Measurements from ENCODE around the gene DGKB.

Gene DGKB

GRCh38 chr7:14457568-14458453 lies 444.7 kb downstream of the DGKB start:
- no peak for DNase-seq (ENCODE audit: low read depth)

DNA sequence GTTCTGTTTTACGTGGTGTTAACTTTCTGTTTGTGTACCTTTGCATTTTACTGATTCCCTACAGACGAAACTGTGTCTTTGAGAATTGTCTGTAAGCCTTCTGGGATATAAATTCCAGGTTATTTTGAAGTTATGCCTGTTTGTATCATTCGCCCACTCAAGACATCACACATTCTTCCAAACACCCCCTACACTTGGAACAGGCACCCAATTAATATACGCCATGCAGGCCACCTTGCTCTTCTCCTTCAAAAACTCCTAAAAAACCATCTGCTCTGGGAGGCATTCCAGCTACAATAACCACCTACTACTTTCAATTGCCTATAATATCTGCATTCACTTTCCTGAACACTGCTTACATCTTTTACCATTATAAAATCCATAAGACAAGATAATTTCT lies 453.3 kb downstream of the DGKB start:
- no peak for DNase-seq (ENCODE audit: low read depth)

- DNase-seq (ENCODE audit: low read depth), result no peak
These were observed 455.7 kb downstream of the DGKB start for GRCh38 chr7:14446829-14447228.

- no peak for DNase-seq (ENCODE audit: low read depth)
These were observed 456.3 kb downstream of the DGKB start for GRCh38 chr7:14446219-14446618.

- no peak for DNase-seq (ENCODE audit: low read depth)
These were observed 464.2 kb downstream of the DGKB start for GRCh38 chr7:14438366-14438765.

- no peak for DNase-seq (ENCODE audit: low read depth)
These were observed 465.7 kb downstream of the DGKB start for GRCh38 chr7:14436878-14437277.

GRCh38 chr7:14432924-14433323 lies 469.6 kb downstream of the DGKB start:
- no peak for DNase-seq (ENCODE audit: low read depth)

DNA sequence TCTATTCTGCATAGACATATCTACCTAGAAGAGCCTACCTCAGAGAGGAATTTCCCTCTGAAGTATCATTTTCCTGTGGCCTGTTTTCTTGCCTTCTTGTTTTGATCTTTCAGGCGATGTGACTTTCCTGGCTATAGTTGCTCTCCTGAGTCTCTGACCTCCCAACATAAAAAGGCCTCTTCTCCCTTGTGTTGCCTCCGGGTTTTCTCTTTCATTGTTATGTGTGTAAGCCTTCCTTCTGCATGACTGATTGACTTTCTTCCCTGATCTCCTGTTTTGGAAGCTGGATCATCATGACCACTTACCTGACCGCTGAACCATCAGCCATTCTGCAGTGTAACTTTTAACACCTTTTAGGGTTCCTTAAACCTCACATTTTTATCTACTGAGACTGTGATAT lies 471.6 kb downstream of the DGKB start:
- DNase-seq (ENCODE audit: low read depth), result no peak

DNA sequence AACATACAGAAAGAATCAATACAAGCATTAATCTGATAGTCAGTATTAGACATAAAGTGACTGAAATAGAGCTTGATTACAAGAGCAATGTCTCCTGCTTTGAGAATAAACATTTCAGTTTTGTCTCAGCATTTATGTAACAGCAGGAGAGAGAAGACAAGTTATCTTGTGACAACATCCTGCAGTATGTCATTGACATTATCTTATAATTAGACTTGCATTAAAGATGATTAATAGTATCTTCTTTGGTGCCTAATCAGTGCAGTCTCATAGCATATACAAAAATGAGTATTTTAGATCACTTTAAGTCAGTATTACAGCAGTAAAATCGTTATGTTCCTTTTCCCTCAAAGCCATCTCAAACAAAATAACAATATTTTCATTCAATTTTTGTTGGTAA lies 477.0 kb downstream of the DGKB start:
- DNase-seq (ENCODE audit: low read depth), result no peak

- no peak for DNase-seq (ENCODE audit: low read depth)
These were observed 477.9 kb downstream of the DGKB start for GRCh38 chr7:14424675-14425074.

- DNase-seq (ENCODE audit: low read depth), result no peak
These were observed 481.8 kb downstream of the DGKB start for GRCh38 chr7:14420768-14421167.

- DNase-seq (ENCODE audit: low read depth), result no peak
These were observed 483.0 kb downstream of the DGKB start for GRCh38 chr7:14419531-14419930.

- no peak for DNase-seq (ENCODE audit: low read depth)
These were observed 483.9 kb downstream of the DGKB start for GRCh38 chr7:14418633-14419032.

GRCh38 chr7:14414274-14414986 lies 488.1 kb downstream of the DGKB start:
- no peak for DNase-seq (ENCODE audit: low read depth)

- DNase-seq (ENCODE audit: low read depth), result no peak
These were observed 495.1 kb downstream of the DGKB start for GRCh38 chr7:14407246-14408015.

GRCh38 chr7:14403587-14403986 lies 499.0 kb downstream of the DGKB start:
- DNase-seq (ENCODE audit: low read depth), result no peak

DNA sequence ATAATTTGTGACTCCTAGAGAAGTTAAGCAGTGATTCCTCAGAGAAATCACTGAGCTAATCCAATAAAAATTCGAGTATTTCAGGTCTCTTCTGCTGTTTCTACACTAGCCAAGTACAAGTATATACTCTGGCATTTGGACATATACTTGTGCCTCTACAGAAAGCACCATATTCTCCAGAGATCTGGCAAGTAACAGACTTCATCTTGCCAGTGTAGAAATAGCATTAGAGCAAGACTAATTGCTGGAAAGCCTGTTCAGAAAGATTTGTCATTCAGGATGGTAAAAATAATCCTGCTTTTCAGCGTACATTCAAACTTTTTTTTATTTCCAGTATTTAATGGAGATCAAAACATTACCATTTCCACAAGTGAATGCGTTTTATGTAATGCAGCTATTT lies 502.3 kb downstream of the DGKB start:
- no peak for DNase-seq (ENCODE audit: low read depth)

GRCh38 chr7:14398526-14398925 lies 504.0 kb downstream of the DGKB start:
- DNase-seq (ENCODE audit: low read depth), result no peak

- no peak for DNase-seq (ENCODE audit: low read depth)
These were observed 506.7 kb downstream of the DGKB start for GRCh38 chr7:14395860-14396259.

DNA sequence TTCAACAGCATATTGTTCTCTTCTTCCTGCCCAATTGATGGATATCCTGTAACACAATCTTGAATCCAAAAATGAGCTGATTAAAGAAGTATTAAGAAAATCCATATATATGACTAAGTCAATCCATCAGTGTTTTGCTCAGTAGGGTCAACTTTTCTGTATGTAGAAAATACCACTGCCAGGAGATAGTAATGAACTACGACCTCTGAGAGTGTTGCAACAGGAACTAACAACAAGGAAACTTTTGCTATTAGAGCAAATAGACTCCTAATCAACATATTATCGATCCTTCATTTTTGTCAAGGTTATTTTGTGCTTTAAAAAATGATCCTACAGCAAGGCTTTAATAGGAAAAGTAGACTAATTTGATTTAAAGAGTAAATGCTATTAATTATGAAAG lies 507.8 kb downstream of the DGKB start:
- DNase-seq (ENCODE audit: low read depth), result no peak

GRCh38 chr7:14389595-14389994 lies 513.0 kb downstream of the DGKB start:
- no peak for DNase-seq (ENCODE audit: low read depth)

GRCh38 chr7:14389181-14389591 lies 513.4 kb downstream of the DGKB start:
- no peak for DNase-seq (ENCODE audit: low read depth)

DNA sequence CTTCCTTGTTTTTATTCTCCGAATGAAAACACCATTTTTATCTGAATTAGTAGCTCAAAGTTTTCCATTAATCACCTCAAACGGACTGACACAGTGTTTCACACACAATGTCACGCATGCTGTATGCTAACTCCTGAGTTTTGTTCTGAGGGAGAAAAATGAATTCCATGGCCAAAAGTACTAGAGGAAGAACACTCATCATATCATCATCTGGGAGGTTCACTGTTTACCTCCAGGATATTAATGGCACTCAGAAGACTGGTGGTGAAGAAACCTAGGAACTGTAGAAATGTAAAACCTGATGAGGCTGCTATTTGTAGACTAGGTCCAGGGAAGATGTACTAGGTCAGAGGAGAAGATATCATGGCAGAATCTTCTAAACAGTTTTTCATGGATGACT lies 517.5 kb downstream of the DGKB start:
- DNase-seq (ENCODE audit: low read depth), result no peak
